HG02588 (cell line): ENCODE measurements around the gene ARHGAP21.
"Not testable (repeated sequence)": the region's sequence is repeated elsewhere in the genome, so short reads cannot be mapped to it uniquely, and the experiment has no call there.

ENCODE experiments used
- ATAC-seq: cut with Tn5 transposase; IDR thresholded peaks from one replicate; pipeline ENCODE4 v1.9.1; 2021; ENCODE audit warnings: mild to moderate bottlenecking, moderate library complexity; ENCODE audit not compliant: unreplicated experiment

The ARHGAP21 gene

DNA sequence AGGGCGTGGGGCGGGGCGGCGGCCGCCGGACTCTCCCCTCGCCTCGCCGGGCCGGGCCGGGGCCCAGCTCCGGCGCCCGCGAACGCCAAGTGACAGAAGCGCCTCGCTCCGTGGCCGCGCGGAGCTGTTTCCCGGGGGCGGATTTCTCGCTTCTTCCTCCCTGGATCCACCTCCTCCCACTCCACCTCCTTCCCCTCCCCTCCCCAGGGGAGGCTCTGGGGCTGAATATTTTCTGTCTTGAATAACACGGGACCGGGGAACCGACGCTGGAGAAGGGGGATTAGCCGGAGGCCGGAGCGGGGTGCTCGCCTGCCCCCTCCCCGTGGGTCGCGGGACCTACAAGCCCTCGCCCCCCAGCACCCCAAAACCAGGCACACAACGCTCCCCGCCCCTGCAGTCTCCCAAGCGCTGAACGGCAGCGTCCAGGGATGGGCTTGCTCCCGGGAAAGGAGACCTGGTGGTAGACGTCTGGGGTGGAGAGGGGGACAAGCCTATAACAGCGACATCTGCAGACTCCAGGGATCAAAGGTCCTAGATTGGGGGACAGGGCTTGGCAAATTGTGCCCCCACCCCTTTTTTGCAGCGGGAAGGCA is at the start of gene ARHGAP21:
ARHGAP21 (minus strand) TSS at position 100 of the 593 bp plus-strand sequence. CDS start 1,988 bp downstream, outside the sequence.
- ATAC-seq = peak; percentile 2

DNA sequence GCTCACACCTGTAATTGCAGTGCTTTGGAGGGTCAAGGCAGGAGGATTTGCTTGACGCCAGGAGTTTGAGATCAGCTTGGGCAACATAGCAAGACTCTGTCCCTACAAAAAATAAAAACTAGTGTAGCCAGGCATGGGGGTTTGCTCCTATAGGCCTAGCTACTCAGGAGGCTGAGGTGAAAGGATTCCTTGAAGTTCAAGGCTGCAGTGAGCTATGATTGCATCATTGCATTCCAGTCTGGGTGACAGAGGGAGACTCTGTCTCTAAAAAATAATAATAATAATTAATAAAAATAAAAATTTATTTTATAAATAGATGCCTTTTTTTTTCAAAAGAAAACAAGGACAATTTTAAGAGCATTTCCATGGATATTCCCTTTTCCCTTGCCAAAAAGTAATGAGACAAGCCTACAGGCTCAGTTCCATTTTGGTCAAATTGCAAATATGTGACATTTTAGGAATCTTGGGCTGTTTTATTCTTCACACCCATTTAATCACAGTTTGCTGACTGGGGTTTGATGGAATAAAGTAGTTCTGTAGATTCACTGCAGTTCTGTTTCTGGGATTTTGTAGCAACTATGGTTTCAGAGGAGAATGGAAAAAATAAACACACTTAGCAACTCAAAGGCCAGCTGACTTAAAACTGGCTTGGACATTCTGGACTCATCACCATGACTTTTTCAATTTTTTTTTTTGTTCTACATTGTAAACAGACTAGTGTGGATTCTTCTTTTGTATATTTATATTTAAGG is 48.4 kb upstream of the ARHGAP21 start:
- ATAC-seq = no peak

DNA sequence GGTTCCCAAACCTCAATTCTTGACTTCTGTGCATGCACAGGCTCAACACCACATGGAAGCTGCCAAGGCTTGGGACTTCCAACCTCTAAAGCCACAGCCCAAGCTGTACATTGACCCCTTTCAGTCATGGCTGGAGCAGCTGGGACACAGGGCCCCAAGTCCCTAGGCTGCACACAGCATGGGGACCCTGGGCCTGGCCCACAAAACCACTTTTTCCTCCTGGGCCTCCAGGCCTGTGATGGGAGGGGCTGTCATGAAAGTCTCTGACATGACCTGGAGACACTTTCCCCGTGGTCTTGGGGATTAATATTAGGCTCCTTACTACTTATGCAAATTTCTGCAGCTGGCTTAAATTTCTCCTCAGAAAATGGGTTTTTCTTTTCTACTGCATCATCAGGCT is 41.3 kb upstream of the ARHGAP21 start:
- not testable (repeated sequence) for ATAC-seq

DNA sequence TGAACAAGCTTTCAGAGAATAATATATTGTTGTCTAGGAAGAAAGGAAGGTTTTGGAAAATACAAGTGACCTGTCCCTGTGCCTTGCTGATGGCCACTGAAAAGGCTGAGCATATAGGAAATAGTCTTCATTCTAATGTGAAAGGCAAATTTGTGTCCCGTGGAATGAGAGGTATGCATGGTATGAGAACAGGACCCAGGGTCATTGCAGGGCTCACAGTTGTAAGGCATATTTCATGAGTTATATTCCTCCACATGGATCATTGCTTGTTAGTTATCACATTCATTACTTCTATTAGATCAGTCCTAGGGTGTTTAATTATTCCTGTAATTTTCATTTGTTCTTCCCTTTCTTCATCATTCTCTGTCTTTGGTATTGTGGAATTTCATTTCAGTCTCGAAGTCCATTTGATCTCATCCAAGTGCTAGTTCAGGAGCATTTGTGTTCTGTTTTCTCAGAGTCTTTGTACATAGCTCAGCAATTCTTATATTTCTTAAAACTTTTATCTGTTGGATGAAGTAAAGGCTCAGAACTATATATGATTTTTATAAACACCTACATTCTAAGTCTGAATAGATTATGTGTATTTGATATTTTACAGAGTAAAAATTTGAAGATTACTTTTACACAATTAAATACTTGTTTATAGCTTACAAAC is 39.4 kb upstream of the ARHGAP21 start:
- no peak for ATAC-seq

DNA sequence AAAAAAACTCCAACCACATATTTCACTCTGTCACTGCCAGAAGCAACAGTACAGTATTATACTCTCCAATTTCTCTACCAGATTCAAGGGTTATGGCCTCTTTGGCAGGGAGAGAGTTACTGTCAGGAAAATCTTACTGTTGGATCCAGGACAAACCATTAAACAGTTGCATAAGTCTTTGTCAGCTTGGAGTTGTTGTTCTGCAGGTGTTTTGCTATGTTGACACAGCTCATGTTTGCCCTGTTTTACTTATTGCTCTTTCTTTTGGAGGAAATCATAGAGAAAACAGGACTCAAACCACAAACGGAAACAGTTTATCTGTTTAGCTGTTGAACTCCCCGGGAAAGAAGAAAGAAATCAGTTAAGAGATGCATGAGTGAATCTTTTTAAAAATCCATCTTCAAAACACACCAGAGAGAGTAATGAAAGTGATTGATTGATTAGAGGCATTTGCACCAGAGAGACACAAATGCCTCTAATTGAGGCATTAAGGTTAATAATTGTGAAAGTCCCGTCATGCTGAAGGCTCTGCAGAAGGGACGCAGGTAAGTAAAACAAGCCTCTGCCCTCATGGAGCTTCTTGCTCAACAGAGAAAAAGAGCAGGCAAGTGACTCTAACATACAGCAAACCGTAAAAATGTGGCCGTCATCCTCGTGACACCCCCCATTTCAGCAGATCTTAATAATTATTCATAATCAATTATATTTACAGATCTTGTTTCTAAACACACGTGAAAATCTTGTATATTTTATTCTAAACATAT is 38.7 kb upstream of the ARHGAP21 start:
- no peak for ATAC-seq

DNA sequence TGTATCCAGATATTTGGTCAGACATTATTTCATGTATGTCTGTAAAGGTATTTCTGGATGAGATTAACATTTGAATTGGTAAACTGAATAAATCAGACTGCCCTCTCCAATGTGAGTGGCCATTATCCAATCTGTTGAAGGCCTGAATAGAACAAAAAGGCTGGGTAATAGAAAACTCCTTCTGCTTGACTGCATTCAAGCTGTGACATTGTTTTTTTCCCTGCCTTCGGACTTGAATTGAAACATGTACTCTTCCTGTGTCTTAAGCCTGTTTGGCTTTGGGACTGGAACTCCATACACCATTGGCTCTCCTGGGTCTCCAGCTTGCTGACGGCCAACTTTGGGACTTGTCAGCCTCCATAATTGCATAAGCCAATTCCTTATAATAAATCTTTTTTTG is 36.0 kb upstream of the ARHGAP21 start:
- no peak for ATAC-seq

DNA sequence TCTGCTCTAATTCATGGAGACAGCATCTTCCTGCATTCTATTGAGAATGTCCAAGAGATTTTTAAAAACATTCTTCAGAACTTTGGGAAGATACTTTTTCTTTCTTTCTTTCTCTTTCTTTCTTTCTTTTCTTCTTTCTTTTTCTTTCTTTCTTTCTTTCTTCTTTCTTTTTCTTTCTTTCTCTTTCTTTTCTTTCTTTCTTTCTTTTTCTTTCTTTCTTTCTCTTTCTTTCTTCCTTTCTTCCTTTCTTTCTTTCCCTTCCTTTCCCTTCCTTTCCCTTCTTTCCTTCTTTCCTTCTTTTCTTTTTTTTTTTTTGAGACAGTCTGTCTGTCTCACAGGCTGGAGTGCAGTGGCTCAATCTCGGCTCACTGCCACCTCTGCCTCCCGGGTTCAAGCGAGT is 34.6 kb upstream of the ARHGAP21 start:
- ATAC-seq = not testable (repeated sequence)

DNA sequence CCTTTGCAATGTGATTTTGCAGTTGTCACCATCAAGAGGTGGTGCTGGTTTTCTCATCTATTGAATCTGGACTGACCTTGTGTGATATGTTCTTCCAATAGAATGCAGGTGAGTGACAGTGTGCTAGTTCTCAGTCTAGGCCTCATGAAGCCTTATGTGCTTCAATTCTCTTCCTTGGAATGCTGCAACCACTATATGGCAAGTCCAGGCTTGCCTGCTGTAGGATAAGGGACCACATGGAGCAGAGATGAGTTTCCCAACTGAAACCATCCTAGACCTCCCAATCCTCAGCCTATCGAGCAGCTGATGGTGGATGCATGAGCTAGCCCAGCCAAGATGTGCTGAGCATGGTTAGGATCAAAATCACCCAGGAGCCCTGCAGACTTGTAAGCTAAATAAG is 32.6 kb upstream of the ARHGAP21 start:
- ATAC-seq = no peak

DNA sequence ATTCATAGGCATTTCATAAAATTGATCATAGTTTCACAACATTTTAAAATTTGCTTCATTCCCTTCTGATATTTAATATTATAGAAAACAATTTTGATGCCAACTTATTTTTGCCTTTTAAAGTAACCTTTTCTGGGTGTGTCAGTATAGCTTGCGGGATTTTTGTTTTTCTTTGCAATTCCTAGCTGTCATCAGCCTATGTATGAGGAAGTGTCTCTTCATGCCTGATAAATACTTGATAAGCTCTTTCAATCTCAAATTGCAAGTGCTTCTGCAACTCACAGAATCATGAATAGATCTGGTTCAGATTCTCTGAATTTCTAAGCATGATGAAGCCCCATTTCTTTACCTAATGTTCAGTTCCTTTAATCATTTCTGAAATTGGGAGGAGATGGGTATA is 28.0 kb upstream of the ARHGAP21 start:
- no peak for ATAC-seq

DNA sequence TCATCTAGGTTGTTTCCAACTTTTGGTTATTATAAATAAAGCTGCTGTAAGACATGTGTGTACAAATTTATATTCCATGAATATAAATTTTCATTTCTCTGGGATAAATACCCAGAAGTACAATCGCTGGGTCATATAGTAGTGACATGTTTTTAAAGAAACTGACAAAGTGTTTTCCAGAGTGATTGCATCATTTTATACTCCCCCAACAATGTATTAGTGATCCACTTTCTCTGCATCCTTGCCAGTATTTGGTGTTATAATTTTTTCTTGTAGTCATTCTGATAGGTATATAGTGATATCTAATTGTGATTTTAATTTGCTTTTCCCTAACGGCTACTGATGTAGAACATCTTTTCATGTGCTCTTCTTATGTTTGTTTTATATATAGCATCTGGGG is 27.0 kb upstream of the ARHGAP21 start:
- ATAC-seq = no peak

DNA sequence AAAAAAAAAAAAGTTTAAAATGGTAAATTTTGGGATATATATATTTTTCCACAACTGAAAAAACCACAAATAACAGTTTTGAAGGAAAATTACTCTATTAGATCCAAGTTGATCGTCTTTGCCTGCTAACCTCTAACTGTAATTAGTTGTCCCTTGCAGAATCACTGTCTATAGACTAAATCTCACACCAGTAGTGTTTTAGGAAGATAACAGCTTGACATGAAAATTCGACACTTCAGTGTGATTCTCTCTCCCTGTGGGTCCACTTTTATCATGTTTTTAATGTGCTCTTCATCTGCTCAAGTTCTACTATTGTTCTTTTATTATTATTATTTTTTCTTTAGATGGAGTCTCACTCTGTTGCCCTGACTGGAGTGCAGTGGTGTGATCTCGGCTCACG is 24.5 kb upstream of the ARHGAP21 start:
- no peak for ATAC-seq

DNA sequence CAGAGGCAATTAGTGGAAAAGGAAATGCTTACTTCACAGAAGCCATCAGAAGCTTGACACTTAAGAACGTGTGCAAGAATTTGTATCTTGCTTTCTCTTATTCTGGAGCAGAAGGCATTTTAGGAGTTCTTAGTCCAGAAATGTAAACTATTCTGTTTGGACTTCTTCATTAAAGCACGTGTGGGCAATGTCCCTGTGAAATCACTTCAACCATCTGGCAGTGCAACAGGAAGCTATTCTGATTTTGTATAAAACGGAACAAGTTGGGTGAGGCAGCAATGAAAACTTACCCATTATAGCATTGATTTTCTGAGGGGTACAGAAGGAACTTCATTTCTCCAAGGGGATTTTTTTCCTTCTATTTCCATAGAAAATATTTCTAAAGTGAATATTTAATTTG is 21.3 kb upstream of the ARHGAP21 start:
- ATAC-seq = no peak

DNA sequence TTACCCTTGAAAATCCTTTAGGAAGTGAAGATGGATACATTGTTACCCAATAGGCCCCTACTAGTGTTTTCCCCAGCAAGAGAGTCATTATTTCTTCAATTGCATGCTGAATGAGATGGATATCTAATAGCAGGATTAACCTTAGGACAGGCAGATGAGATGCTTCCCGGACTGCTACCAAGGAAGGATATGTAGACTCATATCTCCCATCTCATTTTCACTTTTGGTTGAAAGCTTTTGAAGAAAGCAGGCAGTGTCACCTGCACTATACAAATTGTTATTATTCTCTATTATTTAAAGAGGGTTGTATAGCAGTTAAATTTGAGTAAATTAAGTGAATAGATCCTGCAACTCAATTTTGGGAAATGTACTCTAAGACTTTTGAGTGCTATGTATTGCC is 17.0 kb upstream of the ARHGAP21 start:
- ATAC-seq = no peak

DNA sequence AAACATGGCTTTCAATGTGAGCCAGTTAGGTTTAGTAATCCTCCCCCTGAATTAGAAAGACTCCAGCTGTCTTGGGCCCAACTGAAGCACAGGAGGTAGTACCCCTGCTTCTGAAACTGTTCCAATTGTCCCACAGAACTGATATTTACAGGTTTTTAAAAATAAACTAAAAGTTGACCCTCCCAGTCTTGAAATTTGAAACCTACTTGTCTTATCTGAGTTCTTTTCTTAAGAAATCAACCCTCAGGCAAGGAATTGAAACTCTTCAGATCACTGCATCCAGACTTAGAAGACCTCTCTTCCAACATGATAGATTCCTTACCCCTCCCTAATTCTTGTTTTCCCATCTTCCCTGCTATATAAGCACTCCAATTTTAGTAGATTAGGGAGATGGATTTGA is 13.3 kb upstream of the ARHGAP21 start:
- no peak for ATAC-seq

DNA sequence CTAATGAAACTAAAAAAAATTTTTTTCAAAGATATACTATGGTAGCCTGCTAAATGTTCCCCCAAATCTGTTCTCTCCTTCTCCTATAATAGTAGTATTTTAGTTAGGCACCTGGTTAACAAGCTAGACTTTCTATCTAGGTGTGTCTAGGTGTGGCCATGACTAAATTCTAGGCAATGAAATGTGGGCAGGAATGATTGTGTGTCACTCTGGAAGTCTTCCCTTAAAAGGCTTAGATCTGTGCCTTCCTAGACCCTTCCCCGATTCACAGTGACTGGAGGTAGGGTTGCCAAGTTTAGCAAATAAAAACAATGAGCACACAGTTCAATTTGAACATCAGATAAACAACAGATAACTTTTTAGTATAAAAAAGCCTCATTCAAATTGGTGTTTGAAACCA is 8.3 kb upstream of the ARHGAP21 start:
- no peak for ATAC-seq

DNA sequence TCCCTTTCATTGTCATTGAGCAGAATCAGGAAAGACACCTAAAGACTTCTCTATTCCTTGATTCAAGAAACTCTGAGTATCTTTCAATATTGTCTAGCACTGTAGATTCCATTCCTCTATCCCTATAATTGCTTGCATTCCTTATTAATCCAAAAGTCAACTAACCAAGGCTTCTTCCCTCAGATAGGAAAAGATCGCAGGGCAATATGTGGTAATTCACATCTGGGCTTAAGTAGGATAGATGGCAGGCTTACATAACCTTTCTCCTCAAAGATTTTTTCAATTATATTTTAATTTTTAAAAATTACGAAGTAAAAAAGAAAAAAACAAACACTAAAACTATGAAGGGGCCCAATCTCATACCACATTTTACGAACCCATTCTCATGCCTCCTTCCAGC is 7.1 kb upstream of the ARHGAP21 start:
- ATAC-seq = no peak

DNA sequence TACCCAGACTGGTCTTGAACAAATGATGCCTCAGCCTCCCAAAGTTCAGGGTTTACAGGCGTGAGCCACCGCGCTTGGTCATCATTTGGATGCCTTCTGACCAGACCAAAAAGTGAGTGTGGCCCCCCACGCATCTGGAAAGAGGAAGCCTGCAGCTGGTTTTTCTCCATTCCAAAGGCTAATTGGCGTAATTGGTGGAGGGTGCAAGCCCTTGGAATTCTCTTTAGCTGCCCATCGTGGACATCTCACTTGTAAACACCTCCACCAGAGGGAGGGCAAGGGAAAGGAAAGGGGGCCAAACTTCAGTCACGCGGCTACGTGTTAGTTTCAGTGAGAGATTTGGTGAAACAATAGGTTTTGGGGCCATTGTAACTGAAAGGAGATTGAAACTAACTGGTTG is 4.1 kb upstream of the ARHGAP21 start:
- no peak for ATAC-seq

DNA sequence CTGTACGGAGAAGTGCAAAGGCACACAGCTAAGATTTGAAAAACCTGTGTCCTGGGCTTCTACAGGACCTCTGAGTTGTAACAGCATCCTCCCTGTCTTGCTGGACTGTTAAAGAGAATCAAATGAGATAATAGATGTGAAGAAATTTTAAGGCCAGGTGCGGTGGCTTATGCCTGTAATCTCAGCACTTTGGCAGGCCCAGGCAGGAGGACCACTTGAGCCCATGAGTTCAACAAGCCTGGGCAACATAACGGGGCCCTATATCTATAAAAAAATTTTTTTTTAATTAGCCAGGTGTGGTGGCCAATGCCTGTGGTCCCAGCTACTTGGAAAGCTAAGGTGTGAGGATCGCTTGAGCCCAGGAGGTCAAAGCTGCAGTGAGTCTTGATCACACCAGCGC is 2.9 kb upstream of the ARHGAP21 start:
- ATAC-seq = no peak

DNA sequence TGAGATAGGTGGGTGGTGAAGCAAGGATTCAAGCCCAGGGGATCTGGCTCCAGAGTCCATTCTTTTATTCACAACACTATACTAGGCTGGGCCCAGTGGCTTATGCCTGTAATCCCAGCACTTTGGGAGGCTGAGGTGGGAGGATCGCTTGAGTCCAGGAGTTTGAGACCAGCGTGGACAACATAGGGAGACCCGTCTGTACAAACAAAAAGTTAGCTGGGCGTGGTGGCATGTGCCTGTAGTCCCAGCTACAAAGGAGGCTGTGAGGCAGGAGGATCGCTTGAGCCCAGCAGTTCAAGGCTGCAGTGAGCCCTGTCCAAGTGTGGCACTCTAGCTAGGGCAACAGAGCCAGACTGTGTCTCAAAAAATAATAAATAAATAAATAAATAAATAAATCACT is 2.3 kb upstream of the ARHGAP21 start:
- ATAC-seq = not testable (repeated sequence)

DNA sequence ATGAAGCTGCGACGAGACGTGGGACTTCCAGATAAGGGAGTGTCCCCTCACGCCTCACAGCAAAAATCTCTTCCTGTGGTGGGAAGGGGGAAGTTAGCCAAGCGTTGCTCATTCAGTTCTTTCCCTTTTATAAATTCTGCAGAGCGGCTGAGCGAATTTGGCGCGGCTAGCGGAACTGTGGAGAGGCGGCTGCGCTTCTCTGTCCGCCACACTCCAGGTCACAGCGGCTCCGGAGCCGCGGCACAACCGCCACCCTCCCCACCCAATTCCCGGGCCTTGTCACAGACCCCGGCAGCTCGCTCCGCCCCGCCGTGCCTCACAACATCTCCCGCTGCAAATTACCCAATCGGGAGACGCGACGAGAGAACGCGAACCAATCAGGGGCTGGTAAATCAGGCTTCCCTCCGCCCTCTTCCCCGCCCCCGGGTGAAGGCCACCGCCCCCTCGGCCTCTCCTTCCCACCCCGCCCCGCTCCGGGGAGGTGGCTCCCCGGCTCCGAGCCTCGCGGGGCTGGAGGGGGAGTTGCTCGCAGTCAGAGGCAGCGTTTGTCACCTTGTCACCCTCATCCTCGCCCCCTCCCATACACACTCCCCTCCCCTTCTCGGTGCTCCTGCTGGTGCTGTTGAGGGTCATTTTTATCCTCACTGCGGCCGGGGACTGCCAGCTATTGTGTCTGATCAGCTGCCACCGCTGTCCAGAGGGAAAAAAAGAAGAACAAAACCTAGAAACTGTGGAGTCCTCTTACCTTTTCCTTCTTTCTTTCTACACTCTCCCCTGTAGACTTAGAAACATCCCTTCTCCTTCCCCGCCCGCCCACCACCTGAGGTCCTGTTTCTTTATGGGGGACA is 918 bp upstream of the ARHGAP21 start:
- ATAC-seq = peak; percentile 75

DNA sequence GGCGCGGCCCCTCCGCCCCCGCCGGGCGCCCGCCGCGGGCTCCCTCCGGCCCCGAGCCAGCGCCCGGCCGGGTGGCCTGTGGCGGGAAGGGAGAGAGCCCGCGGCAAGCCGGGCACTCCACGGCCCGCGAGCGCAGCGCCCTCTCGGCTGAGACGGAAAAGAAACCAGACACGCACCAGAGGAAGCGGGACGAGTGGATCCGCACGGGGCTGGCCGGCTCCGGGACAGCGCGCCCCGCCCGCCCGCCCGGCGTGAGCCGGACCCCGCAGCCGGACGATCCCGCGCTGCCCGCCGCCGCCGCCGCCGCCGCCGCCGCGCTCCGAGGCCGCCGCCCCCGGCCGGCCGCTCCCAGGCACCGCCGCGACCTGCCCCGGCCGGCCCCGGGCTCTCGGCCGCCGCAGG is 300 bp downstream of the ARHGAP21 start:
- ATAC-seq = peak; percentile 32
